ENCODE data around the gene PHF2.

PHF2 gene

DNA sequence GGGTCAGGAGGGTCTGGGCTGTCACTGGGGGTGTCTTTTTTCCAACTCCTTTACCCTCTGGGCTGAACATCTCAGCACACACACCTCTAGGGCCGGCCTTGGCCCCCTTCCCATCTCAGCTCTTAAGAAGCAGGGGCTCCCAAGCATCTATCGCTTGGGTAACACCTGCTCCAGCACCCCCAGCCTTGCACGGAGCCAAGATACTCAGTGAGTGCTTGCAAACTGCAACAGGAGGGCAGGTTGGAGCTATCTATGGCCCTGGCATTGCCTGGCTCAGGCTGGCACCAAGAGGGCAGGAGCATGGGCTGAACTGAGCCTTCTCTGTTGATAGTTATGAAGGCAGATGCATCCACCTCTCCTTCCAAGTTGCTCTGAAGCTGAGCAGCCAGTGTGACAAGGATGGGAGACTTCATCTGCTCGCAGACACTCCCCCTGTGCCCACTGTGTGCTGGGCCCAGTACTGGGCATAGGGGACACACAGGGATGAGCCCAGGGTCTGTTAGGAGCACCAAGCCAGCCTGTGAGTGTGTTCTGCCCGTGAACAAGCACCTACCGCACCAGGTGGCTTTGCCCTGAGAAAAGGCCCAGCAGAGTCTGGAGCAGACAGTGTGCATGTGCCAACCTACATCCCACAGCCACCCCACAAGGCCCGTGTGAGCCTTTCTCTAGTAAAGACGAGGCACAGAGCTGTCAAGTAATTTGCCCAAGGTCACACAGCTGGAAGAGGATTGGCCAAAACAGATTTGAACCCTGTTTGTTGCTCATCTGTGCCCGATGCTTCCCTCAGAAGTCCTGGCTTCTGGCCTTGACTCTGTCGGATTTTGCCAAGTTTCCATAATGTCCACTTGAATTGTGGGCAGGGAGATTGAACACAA, 58.2 kb downstream of the PHF2 start:
- no peak for DNase-seq

DNA sequence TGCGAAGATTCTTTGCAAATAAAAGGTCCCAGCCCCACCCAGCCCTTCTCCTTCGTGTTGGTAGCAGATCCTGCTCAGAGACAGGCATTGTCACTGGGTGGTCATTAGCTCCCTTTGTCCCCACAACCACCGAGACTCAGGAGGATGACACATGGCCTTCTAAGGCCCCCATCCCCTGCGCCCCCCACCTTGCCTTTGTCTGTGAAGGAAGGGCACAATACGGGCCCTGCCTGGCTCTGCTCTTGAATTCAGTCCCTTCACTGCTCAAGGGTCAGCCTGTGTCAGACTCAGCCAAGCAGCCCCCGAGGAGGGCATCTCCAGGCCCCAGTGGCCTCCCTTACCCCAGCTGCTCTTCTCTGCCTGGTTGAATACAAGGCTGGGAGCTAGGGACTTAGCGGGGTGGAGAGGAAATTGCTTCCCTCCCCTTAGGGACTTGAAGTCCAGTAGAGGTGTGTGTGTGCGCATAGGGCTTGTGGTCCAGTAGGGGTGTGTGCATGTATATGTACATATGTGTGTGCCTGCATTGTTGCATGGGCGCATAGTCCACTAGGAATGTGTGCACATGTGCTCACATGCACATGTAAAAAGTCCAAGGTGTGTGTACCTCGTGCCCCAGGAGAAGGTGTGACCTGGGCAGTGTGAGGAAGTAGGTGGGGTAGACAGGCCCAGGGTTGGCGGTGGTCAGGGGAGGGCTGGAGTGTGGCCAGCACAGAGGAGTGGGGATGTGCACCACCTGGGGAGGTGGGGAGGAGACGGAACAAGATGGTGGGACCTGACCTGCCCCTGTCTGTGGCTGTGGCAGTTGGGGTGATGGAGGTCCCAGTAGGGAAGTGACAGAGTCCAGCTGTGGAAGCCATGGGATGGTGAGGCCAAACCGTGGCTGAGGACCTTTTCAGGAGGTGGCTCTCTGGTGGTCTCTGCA, 59.1 kb downstream of the PHF2 start:
- DNase-seq: no peak

DNA sequence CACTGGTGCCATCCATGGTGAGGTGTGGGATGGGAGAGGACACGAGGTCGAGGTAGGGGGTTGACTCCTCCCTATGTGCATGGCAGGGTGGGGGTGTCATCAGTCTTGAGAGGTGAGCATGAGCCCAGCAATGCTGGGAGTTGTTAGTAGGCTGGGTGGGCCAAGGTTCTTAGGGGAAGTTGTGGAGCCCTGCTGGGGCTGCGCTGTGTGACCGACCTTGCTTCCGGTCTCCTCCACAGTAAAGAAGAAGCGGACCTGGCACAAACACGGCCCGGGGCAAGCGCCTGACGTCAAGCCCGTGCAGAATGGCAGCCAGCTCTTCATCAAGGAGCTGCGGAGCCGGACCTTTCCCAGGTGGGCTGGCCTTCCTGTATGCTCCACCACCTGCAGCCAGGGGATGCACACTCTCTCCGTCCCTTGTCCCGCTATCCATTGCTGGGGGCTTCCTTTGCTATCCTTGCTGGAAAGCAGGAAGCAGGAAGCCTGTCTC, 59.8 kb downstream of the PHF2 start:
- no peak for DNase-seq

DNA sequence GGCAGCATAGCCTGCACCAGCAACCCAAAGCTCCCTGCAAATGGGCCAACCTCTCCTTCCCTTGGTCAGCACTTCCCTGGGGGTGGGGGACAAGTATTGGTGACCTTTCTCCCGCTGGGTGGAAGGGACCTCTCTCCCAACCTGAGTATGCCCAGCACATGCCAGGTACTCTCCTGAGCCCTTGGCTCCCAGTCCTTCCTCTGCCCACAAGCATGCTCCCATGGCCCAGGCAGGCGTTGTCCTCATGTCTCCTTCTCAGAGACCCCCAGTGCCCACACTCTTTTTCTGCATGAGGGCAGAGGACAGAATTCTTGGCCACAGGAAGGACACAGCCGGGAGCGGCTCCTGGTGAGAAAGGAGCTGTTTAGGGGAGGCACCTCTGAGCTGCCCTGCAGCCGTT, 60.3 kb downstream of the PHF2 start:
- no peak for DNase-seq

GRCh38 chr9:93637886-93638285, 61.5 kb downstream of the PHF2 start:
- no peak for DNase-seq

DNA sequence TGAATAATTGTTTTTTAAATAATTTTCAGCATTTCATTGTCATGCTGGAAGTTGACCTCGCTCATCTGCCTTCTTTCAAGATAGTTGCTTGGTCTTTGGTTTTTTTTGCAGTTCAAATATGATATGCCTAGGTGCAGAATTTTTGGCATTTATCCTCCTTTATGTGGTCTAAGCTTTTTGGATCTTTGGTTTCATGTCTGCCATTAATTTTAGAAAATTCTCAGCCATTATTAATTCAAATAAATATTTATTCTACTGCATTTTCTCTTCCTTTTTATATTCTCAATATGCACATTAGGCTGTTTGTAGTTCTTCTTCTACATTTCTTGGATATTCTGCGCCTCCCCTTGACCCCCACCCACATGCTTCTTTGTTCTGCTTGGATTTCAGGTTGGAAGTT, 63.6 kb downstream of the PHF2 start:
- no peak for DNase-seq

- DNase-seq: no peak
Measured at GRCh38 chr9:93642961-93643360, 66.6 kb downstream of the PHF2 start.

DNA sequence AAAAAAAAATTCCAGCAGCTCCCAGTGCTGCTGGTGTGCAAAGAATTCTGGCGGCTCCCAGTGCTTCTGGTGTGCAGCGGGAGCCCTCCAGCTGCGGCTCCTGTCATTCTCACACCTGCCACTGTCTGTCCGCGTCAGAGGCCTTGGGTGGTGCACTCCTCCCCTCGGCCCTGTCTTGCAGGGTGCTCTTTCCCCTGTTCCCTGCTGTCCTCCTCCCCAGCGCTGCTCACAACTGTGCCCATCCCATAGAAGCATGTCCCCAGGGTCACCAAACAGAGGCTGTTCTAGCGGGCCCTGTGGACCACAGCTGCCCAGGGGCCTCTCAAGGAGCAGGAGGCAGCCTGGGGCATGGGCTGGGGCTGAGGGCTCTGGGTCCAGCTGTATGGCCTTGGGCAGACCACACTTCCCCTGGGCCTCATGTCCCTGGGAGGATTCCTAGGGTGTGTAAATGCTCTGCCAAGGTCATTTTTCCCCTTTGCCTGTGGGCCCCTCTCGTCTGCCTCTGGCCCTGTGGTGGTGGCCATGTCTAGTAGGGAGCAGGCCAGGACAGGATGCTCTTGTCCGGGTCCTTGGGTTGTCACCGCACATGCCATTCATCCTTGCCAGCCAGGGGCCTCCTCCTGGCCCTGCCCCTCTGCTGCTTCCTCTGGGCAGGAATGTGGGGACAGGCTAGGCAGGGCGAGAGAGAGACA, 68.2 kb downstream of the PHF2 start:
- no peak for DNase-seq

- DNase-seq: no peak
Measured at GRCh38 chr9:93645149-93645889, 68.9 kb downstream of the PHF2 start.

GRCh38 chr9:93645921-93646639, 69.7 kb downstream of the PHF2 start:
- DNase-seq: no peak

GRCh38 chr9:93646640-93647178, 70.3 kb downstream of the PHF2 start:
- no peak for DNase-seq

GRCh38 chr9:93648181-93648580, 71.8 kb downstream of the PHF2 start:
- DNase-seq: no peak

- no peak for DNase-seq
Measured at GRCh38 chr9:93648836-93649235, 72.5 kb downstream of the PHF2 start.

DNA sequence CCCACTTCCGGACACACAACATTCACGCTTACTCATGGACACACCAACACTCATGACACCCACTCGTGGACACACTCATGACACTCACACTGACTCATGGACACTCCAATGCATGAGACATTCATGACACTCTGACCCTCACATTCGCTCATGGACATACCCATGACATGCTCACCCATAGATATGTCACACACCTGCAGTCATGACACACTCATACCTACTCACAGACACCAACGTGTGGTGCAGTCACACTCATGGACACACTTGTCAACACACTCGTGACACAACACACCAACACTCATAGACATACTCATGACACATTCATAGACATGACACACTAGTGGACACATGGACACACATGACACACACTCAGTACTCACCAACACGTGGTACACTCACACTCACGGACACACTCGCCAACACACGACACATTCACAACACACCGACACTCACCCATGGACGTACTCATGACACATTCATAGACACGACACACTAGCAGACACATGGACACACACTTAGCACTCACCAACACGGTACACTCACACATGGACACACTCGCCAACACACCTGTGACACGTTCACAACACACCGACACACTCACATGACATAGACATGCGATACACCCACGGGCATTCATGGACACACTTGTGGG, 73.4 kb downstream of the PHF2 start:
- no peak for DNase-seq

DNA sequence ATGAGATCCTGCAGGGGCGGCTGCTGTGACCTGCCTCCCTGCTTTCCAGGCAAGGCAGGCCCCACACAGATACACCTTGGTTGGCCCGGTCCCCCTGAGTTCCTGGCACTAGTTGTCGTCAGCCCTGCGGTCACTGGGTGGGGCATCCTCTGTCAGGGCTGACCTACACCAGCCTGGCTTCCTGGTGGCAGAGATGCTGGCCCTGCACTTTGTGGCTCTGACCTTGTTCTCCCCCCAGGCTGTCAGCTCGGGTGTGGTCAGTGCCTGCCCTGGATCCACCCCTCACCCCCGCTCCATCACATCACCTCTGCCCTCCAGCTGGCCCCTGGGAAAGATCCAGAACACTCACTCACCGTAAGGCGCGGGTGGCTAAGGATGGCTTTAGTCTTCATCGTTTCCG, 74.1 kb downstream of the PHF2 start:
- DNase-seq: no peak

- no peak for DNase-seq
Measured at GRCh38 chr9:93651521-93651950, 75.2 kb downstream of the PHF2 start.

DNA sequence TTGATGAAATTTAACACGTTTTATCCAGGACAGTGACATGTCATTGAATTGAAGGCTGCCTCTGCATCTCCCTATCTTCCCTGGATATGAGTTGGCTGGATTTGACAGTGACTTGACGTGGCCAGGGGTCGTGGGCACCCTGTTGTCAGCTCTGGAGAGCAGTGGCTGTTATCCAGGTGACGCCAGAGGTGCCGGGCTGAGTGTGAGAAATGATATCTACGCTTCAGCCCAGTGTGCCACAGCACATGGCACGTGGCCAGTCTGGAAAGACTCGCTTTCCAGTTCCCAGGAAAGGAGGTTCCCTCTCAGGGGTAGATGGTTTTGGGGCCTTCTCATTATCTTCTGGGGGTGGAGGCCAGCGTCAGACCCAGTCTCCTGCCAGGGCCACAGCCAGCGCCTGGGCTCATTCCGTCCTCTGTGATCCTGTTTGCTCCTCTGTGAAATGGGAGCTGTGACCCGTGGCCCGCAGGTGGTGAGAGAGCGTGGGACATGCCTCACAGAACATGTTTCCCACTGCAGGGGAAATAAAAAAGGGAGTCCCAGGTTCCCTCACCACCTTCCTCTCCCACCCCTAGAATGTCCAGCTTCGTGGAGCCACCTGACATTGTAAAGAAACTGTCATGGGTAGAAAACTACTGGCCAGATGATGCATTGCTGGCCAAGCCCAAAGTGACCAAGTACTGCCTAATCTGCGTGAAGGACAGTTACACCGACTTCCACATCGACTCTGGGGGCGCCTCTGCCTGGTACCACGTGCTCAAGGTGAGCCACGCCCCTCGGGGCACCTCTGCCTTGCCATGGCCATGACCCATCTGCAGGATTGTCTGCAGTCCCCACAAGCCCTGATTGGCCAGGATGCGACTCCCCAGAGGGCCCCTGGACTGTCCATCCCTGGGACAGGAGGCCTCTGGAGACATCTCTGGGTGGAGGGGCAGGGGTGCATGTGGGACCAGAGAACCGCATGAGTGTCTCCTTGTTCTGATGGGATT, 76.5 kb downstream of the PHF2 start:
- no peak for DNase-seq

DNA sequence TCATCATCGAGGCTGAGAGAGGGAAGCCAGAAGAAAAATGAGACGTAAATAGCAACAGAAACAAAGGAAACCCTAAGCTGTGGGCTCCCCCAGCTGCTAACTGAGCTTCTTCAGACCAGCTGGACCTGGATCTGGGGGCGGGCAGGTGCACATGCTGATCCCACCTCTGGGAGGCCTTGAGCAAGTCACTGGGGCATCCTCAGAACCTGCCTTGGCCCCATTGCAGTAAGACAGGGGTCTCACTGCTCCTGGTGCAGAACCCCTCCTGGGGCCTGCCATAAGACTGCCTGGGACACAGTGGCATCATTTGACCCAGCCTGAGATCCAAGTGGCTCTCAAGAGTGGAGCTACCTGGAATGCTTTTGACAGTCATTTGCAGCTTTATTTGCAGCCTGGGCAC, 77.4 kb downstream of the PHF2 start:
- no peak for DNase-seq

DNA sequence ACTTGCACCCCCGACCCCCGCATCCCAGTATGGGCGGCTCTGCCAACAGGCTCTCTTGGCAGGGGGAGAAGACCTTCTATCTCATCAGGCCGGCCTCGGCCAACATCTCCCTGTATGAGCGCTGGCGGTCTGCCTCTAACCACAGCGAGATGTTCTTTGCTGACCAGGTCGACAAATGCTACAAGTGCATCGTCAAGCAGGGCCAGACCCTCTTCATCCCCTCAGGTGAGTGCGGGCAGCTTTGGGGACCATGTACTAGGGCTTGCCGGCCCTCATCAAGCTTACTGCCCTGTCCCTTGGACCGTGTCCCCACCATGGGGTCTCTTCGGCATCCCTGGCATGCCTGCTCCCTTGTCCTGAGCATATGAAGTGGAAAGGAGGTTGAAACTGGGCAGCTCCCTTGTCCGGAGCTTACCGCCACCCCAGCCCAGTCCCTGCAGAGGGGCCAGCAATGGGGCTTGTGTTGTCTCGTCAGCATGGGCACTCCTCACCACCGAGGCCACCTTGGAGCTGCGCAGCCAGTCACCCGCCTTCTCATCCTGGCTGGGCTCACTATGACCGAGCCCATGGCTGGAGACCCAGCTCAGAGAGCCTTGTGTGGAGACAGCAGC, 78.1 kb downstream of the PHF2 start:
- DNase-seq: no peak

Data from central memory CD4-positive, alpha-beta T cell (primary cell).